ENCODE results near the gene CACNA1E.

CACNA1E gene

GRCh38 chr1:181669246-181669645 lies 185.9 kb downstream of the CACNA1E start:
- DNase-seq: no peak
- no peaks in the 10 kb centered on the region for H3K36me3 Mint-ChIP-seq (ENCODE audit: low read depth)
- H3K27me3 Mint-ChIP-seq: peaks cover 33% of the 10 kb centered on the region
- no peaks in the 10 kb centered on the region for H3K9me3 Mint-ChIP-seq
- no peak overlapping the region for H3K27ac Mint-ChIP-seq
- no peaks in the 10 kb centered on the region for H3K4me1 Mint-ChIP-seq (ENCODE audit: low read depth)
- no peak overlapping the region for H3K4me3 Mint-ChIP-seq

- Mint-ChIP-seq H3K27me3 (peaks cover 30% of the 10 kb centered on the region), H3K9me3 (no peaks in the 10 kb centered on the region), H3K27ac (no peak overlapping the region), H3K36me3 (ENCODE audit: low read depth) (no peaks in the 10 kb centered on the region), H3K4me1 (ENCODE audit: low read depth) (no peaks in the 10 kb centered on the region), H3K4me3 (no peak overlapping the region)
- no peak for DNase-seq
These were observed 191.3 kb downstream of the CACNA1E start for GRCh38 chr1:181674617-181675016.

GRCh38 chr1:181675091-181675917 lies 192.0 kb downstream of the CACNA1E start:
- Mint-ChIP-seq H3K9me3 (no peaks in the 10 kb centered on the region), H3K27ac (no peak overlapping the region), H3K4me1 (ENCODE audit: low read depth) (no peaks in the 10 kb centered on the region), H3K27me3 (peaks cover 31% of the 10 kb centered on the region), H3K4me3 (no peak overlapping the region), H3K36me3 (ENCODE audit: low read depth) (no peaks in the 10 kb centered on the region)
- DNase-seq: no peak

- no peak overlapping the region for H3K4me3 Mint-ChIP-seq
- no peak overlapping the region for H3K27ac Mint-ChIP-seq
- H3K9me3 Mint-ChIP-seq: no peaks in the 10 kb centered on the region
- no peaks in the 10 kb centered on the region for H3K4me1 Mint-ChIP-seq (ENCODE audit: low read depth)
- H3K36me3 Mint-ChIP-seq (ENCODE audit: low read depth): no peaks in the 10 kb centered on the region
- no peak for DNase-seq
- H3K27me3 Mint-ChIP-seq: peaks cover 31% of the 10 kb centered on the region
These were observed 192.5 kb downstream of the CACNA1E start for GRCh38 chr1:181675918-181676190.

- H3K36me3 Mint-ChIP-seq (ENCODE audit: low read depth): no peaks in the 10 kb centered on the region
- no peak for DNase-seq
- H3K9me3 Mint-ChIP-seq: no peaks in the 10 kb centered on the region
- no peak overlapping the region for H3K27ac Mint-ChIP-seq
- no peak overlapping the region for H3K4me3 Mint-ChIP-seq
- H3K27me3 Mint-ChIP-seq: peaks cover 31% of the 10 kb centered on the region
- no peaks in the 10 kb centered on the region for H3K4me1 Mint-ChIP-seq (ENCODE audit: low read depth)
These were observed 193.0 kb downstream of the CACNA1E start for GRCh38 chr1:181676269-181676668.

DNA sequence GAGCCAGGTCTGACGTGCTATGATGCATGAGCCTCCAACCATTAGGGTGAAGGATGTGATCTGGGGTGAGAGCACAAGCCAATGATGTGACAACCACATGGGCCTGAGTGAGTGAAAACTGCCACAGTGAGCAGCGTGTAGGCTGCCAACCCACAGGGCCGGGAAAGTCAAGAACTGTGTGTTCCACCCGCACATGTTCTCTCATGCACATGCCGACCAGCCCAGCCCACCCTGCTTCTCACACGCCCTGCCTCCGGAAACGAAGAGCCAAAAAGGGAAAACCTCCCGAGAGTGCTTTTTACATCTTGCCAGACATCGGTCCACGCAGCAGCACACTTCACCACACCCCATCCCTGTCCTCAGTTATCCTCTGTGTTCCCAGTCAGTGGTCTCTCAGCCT lies 197.0 kb downstream of the CACNA1E start:
- Mint-ChIP-seq H3K4me1 (ENCODE audit: low read depth) (no peaks in the 10 kb centered on the region), H3K9me3 (no peaks in the 10 kb centered on the region), H3K36me3 (ENCODE audit: low read depth) (no peaks in the 10 kb centered on the region), H3K27me3 (peaks cover 11% of the 10 kb centered on the region), H3K27ac (no peak overlapping the region), H3K4me3 (no peak overlapping the region)
- DNase-seq: no peak

DNA sequence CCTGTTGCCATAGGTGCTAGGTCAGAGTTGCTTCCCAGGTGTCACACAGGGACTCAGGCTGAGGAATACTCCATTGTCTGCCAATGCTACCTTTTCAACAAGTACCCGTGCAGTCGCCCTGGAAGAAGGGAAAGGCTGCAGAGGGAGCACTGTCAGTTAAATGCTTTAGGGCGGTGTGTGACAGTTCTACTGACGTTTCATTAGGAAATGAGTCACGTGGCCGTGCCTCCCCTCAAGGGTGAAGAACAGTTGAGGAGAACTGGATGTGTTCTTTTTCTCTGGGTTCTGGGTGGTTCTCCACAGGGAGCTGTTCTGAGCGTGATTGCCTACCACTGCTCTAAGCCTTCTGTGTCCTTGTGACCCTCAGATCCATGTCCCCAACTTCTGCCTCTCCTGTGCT lies 197.6 kb downstream of the CACNA1E start:
- no peaks in the 10 kb centered on the region for H3K4me1 Mint-ChIP-seq (ENCODE audit: low read depth)
- no peak overlapping the region for H3K27ac Mint-ChIP-seq
- no peaks in the 10 kb centered on the region for H3K36me3 Mint-ChIP-seq (ENCODE audit: low read depth)
- no peaks in the 10 kb centered on the region for H3K9me3 Mint-ChIP-seq
- no peak overlapping the region for H3K4me3 Mint-ChIP-seq
- peaks cover 11% of the 10 kb centered on the region for H3K27me3 Mint-ChIP-seq
- no peak for DNase-seq

GRCh38 chr1:181685211-181685610 lies 201.9 kb downstream of the CACNA1E start:
- no peak overlapping the region for H3K27ac Mint-ChIP-seq
- H3K36me3 Mint-ChIP-seq (ENCODE audit: low read depth): no peaks in the 10 kb centered on the region
- no peak for DNase-seq
- peaks cover 14% of the 10 kb centered on the region for H3K27me3 Mint-ChIP-seq
- H3K4me1 Mint-ChIP-seq (ENCODE audit: low read depth): no peaks in the 10 kb centered on the region
- no peaks in the 10 kb centered on the region for H3K9me3 Mint-ChIP-seq
- H3K4me3 Mint-ChIP-seq: no peak overlapping the region

DNA sequence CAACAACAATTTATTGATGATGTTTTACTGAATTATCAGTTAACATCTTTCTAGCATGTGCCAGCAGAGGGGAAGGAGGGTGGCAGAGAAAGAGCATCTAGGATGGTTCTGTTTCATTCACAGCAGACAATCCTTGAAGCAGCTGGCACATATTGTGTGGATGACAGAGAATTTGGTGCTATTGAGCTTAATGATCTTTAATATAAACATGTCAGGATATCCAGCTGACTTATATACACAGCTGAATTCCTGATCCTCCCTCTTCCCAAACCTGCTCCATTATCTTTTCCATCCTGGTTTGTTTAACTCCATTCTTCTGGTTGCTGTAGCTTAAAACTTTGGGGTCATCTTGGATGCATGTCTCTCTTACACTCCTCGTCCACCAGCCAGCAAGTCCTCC lies 218.6 kb downstream of the CACNA1E start:
- H3K36me3 Mint-ChIP-seq (ENCODE audit: low read depth): no peaks in the 10 kb centered on the region
- no peak for DNase-seq
- H3K4me1 Mint-ChIP-seq (ENCODE audit: low read depth): no peaks in the 10 kb centered on the region

DNA sequence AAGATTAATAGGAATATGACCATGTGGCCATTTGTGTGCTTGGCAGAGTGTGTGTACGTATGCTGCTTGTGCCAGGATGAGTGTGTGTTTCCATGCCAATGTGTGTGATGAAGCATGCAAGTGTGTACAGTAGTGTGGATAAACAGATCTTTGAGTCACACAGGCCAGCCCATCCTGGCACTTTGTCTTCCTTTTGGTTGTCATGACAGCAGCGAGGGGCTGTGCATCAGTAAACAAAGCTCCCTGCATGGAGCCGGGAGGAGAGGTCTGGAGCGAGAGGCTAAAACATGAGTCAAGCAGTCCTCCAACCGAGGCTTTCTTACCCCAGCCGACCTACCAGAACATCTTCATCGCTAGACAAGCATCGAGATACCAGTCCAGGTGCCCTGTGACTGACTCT lies 221.2 kb downstream of the CACNA1E start:
- H3K4me3 Mint-ChIP-seq: no peak overlapping the region
- no peaks in the 10 kb centered on the region for H3K9me3 Mint-ChIP-seq
- no peaks in the 10 kb centered on the region for H3K4me1 Mint-ChIP-seq (ENCODE audit: low read depth)
- no peak for DNase-seq
- H3K27me3 Mint-ChIP-seq: peaks cover 4% of the 10 kb centered on the region
- H3K27ac Mint-ChIP-seq: no peak overlapping the region
- no peaks in the 10 kb centered on the region for H3K36me3 Mint-ChIP-seq (ENCODE audit: low read depth)

More for the DNA sequence above, 218.6 kb downstream of the CACNA1E start:
- Mint-ChIP-seq H3K27me3 (peaks cover 12% of the 10 kb centered on the region), H3K4me3 (no peak overlapping the region), H3K27ac (no peak overlapping the region), H3K9me3 (no peaks in the 10 kb centered on the region)

- Mint-ChIP-seq H3K36me3 (ENCODE audit: low read depth) (no peaks in the 10 kb centered on the region), H3K9me3 (no peaks in the 10 kb centered on the region), H3K4me1 (ENCODE audit: low read depth) (no peaks in the 10 kb centered on the region), H3K27ac (no peak overlapping the region), H3K27me3 (peaks cover 2% of the 10 kb centered on the region), H3K4me3 (no peak overlapping the region)
- no peak for DNase-seq
These were observed 228.5 kb downstream of the CACNA1E start for GRCh38 chr1:181711820-181712219.

DNA sequence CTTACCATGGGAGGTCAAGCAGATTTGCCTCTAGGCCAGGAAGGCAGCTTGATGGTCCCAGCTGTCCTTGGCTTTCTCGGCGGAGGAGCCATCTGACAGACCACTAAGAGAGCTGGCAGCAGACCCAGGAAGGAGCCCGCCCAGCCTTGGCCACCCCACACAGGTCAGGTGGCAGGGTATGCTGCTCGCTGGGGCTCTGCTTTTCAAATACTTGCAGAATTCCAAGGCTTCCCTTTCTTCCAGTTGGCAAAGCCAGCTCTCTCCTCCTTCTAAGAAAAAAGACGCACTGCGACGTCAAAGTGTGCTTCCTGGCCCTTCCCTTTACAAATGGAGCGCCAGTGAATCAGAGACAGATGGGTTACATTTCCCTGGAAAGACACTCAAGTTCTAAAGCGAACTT lies 229.4 kb downstream of the CACNA1E start:
- no peaks in the 10 kb centered on the region for H3K4me1 Mint-ChIP-seq (ENCODE audit: low read depth)

GRCh38 chr1:181714428-181714827 lies 231.1 kb downstream of the CACNA1E start:
- no peaks in the 10 kb centered on the region for H3K4me1 Mint-ChIP-seq (ENCODE audit: low read depth)
- no peak overlapping the region for H3K27ac Mint-ChIP-seq
- H3K36me3 Mint-ChIP-seq (ENCODE audit: low read depth): no peaks in the 10 kb centered on the region
- no peak for DNase-seq
- H3K9me3 Mint-ChIP-seq: no peaks in the 10 kb centered on the region
- H3K4me3 Mint-ChIP-seq: no peak overlapping the region
- peaks cover 8% of the 10 kb centered on the region for H3K27me3 Mint-ChIP-seq

More for the DNA sequence above, 229.4 kb downstream of the CACNA1E start:
- DNase-seq: no peak
- Mint-ChIP-seq H3K27me3 (peaks cover 5% of the 10 kb centered on the region), H3K4me3 (no peak overlapping the region), H3K9me3 (no peaks in the 10 kb centered on the region), H3K27ac (no peak overlapping the region), H3K36me3 (ENCODE audit: low read depth) (no peaks in the 10 kb centered on the region)

DNA sequence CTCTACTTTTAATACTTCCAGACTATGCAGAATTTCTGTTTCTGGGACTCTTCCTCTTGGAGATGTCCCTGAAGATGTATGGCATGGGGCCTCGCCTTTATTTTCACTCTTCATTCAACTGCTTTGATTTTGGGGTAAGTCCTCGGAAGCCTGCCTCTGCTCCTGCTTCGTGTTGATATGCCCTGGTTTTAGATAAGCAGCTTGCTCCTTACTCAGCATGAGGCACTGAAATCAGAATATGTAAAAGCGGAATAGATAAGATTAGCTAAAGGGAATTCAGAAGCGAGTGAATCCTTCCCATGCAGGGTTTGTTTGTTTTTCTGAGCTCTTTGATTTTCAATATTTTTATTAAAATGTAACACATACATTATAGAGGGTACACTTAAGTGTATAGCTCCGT lies 234.7 kb downstream of the CACNA1E start:
- no peaks in the 10 kb centered on the region for H3K36me3 Mint-ChIP-seq (ENCODE audit: low read depth)
- H3K27me3 Mint-ChIP-seq: peaks cover 12% of the 10 kb centered on the region

GRCh38 chr1:181726320-181727012 lies 243.1 kb downstream of the CACNA1E start:
- Mint-ChIP-seq H3K9me3 (no peaks in the 10 kb centered on the region), H3K27ac (no peak overlapping the region), H3K27me3 (peaks cover 13% of the 10 kb centered on the region), H3K4me3 (no peak overlapping the region), H3K36me3 (ENCODE audit: low read depth) (no peaks in the 10 kb centered on the region), H3K4me1 (ENCODE audit: low read depth) (no peaks in the 10 kb centered on the region)
- DNase-seq: no peak

More for the DNA sequence above, 234.7 kb downstream of the CACNA1E start:
- H3K27ac Mint-ChIP-seq: no peak overlapping the region
- DNase-seq: no peak
- no peak overlapping the region for H3K4me3 Mint-ChIP-seq
- H3K9me3 Mint-ChIP-seq: no peaks in the 10 kb centered on the region
- no peaks in the 10 kb centered on the region for H3K4me1 Mint-ChIP-seq (ENCODE audit: low read depth)
